HCT116 (cell line): ENCODE results near the gene ADAMTS4. TPM values are rescaled to one million over a fixed set of nuclear protein-coding genes. Genes with fewer than 3 reads are reported as not detected.

Experiments
- ATAC-seq: fragments of 200-7000 bp; cut with Tn5 transposase; 2 replicates; pipeline ENCODE4 v1.9.1; 2020; ENCODE audit warnings: mild to moderate bottlenecking, moderate library complexity
- BruUV-seq: library from RNA; stranded (reverse); fragments of 400-500 nt; replicated peaks from 2 replicates; lab custom pipeline; 2021; lab: Mats Ljungman, UMichigan
- CTCF ChIA-PET: fragments of 300-600 bp; sonication (Branson Sonifier 250); formaldehyde crosslinking; loops from one replicate; lab custom pipeline; 2021; ENCODE audit warnings: antibody characterized with exemption; lab: Charles Lee
- POLR2A ChIA-PET: fragments of 300-600, 350-600 bp; sonication (Branson Sonifier 250); formaldehyde crosslinking; loops from one replicate; lab custom pipeline; 2021; ENCODE audit warnings: antibody characterized with exemption; lab: Charles Lee
- RAD21 ChIA-PET, 2 experiments: fragments of 300-600 bp; sonication (Branson Sonifier 250); formaldehyde crosslinking; loops; one replicate each; lab custom pipeline; 2023; ENCODE audit warnings: low total read pairs in 2 of 2; ENCODE audit not compliant: uncharacterized antibody in 2 of 2, unreplicated experiment in 2 of 2, low non-redundant PET in 1 of 2; lab: Charles Lee
- DNase-seq: peaks from one replicate; pipeline ENCODE4 v3.0.0-alpha.2; 2010; ENCODE audit warnings: low read depth, low spot score
- H2AFZ ChIP-seq: fragments of 200-600 bp; shearing (Covaris generic), sonication (generic); 2 replicates; pipeline ENCODE4 v1.6.1; 2017; ENCODE audit warnings: low read depth, mixed run types, mixed read lengths, antibody characterized with exemption, low read length; ENCODE audit not compliant: poor library complexity, severe bottlenecking
- H3K27ac ChIP-seq: 2 replicates; pipeline ENCODE4 v1.5.1; 2012; ENCODE audit warnings: low read depth, low read length
- H3K27me3 ChIP-seq: fragments of 200-600 bp; sonication (generic); 2 replicates; pipeline ENCODE4 v1.6.1; 2016; ENCODE audit warnings: mixed run types, low read length, mixed read lengths; ENCODE audit not compliant: insufficient read depth
- H3K36me3 ChIP-seq, 2 experiments: fragments of 200-500 bp in 1 of 2; fragments of 200-600 bp in 1 of 2; sonication (Bioruptor generic) in 1 of 2; sonication (generic) in 1 of 2; 2 replicates each; pipeline versions ENCODE4 v1.5.1 to v1.6.1; 2014 to 2016; ENCODE audit warnings: low read length in 2 of 2, inconsistent platforms in 1 of 2, mixed read lengths in 1 of 2, mixed run types in 1 of 2; ENCODE audit not compliant: insufficient read depth in 2 of 2, control insufficient read depth in 1 of 2
- H3K4me1 ChIP-seq, 2 experiments: fragments of 200-600 bp in 1 of 2; sonication (generic) in 1 of 2; 2 replicates each; pipeline versions ENCODE4 v1.5.1 to v1.6.1; 2012 to 2017; ENCODE audit warnings: low read length in 2 of 2, inconsistent platforms in 1 of 2, mild to moderate bottlenecking in 1 of 2, mixed read lengths in 1 of 2, mixed run types in 1 of 2, moderate library complexity in 1 of 2; ENCODE audit not compliant: insufficient read depth in 2 of 2, control insufficient read depth in 1 of 2
- H3K4me2 ChIP-seq: fragments of 200-600 bp; sonication (generic); 2 replicates; pipeline ENCODE4 v1.6.1; 2017; ENCODE audit warnings: mixed run types, low read length, mixed read lengths
- H3K4me3 ChIP-seq, 2 experiments: fragments of 200-600 bp in 1 of 2; sonication (generic) in 1 of 2; replicated peaks in 1 of 2; 2 replicates each; pipeline ENCODE4 v1.5.1; 2011 to 2016; ENCODE audit warnings: low read length in 2 of 2, control low read depth in 1 of 2, low read depth in 1 of 2, mild to moderate bottlenecking in 1 of 2, mixed read lengths in 1 of 2, mixed run types in 1 of 2
- H3K79me2 ChIP-seq: fragments of 200-600 bp; sonication (generic); 2 replicates; pipeline ENCODE4 v1.6.1; 2017; ENCODE audit warnings: mild to moderate bottlenecking, mixed run types, low read length, moderate library complexity, mixed read lengths; ENCODE audit not compliant: insufficient read depth
- H3K9ac ChIP-seq: fragments of 200-600 bp; sonication (generic); 2 replicates; pipeline ENCODE4 v1.6.1; 2016; ENCODE audit warnings: low read length, mixed read lengths
- H3K9me2 ChIP-seq: fragments of 200-600 bp; sonication (generic), shearing (Covaris generic); 2 replicates; pipeline ENCODE4 v1.6.1; 2017; ENCODE audit warnings: mixed run types, mild to moderate bottlenecking, moderate library complexity; ENCODE audit not compliant: insufficient read depth
- H3K9me3 ChIP-seq, 2 experiments: fragments of 200-500 bp in 1 of 2; fragments of 200-600 bp in 1 of 2; sonication (Bioruptor generic) in 1 of 2; sonication (generic) in 1 of 2; 2 replicates each; pipeline ENCODE4 v1.6.1; 2014 to 2017; ENCODE audit warnings: low read length in 2 of 2, mixed read lengths in 2 of 2, inconsistent platforms in 1 of 2, low read depth in 1 of 2, mild to moderate bottlenecking in 1 of 2, mixed run types in 1 of 2, moderate library complexity in 1 of 2; ENCODE audit not compliant: control insufficient read depth in 1 of 2, insufficient read depth in 1 of 2
- H4K20me1 ChIP-seq: fragments of 200-600 bp; sonication (generic), shearing (Covaris generic); 2 replicates; pipeline ENCODE4 v1.6.1; 2017; ENCODE audit warnings: mixed run types, mild to moderate bottlenecking, moderate library complexity; ENCODE audit not compliant: insufficient read depth
- ATF3 ChIP-seq: IDR thresholded peaks from 2 replicates; pipeline ENCODE4 v1.6.1; 2012
- CBX3 ChIP-seq: IDR thresholded peaks from 2 replicates; pipeline ENCODE4 v1.6.1; 2012; ENCODE audit warnings: low read depth
- ELF1 ChIP-seq: IDR thresholded peaks from 2 replicates; pipeline ENCODE4 v1.6.1; 2012; ENCODE audit warnings: low read depth, borderline replicate concordance
- EZH2 ChIP-seq: fragments of 200-600 bp; sonication (generic); IDR thresholded peaks from 2 replicates; pipeline ENCODE4 v1.6.1; 2017; ENCODE audit warnings: antibody characterized with exemption, mixed run types
- EZH2phosphoT487 ChIP-seq: fragments of 200-600 bp; IDR thresholded peaks from 2 replicates; pipeline ENCODE4 v1.6.1; 2018; ENCODE audit warnings: antibody characterized with exemption, borderline replicate concordance
- POLR2A ChIP-seq: IDR thresholded peaks from 2 replicates; pipeline ENCODE4 v1.7.0; 2011; ENCODE audit warnings: borderline replicate concordance; ENCODE audit not compliant: insufficient read depth, insufficient read length; ENCODE audit errors: extremely low read depth
- POLR2AphosphoS5 ChIP-seq: IDR thresholded peaks from 2 replicates; pipeline ENCODE4 v1.6.1; 2011; ENCODE audit warnings: mild to moderate bottlenecking, low read depth, low read length, moderate library complexity
- REST ChIP-seq: IDR thresholded peaks from 2 replicates; pipeline ENCODE4 v1.6.1; 2012; ENCODE audit warnings: low read depth
- SIN3A ChIP-seq: IDR thresholded peaks from 2 replicates; pipeline ENCODE4 v1.6.1; 2012; ENCODE audit warnings: low read depth
- SRF ChIP-seq: IDR thresholded peaks from 2 replicates; pipeline ENCODE4 v1.6.1; 2012; ENCODE audit warnings: low read depth
- YY1 ChIP-seq: IDR thresholded peaks from 2 replicates; pipeline ENCODE4 v1.6.1; 2011; ENCODE audit warnings: low read length, low read depth, moderate library complexity, mild to moderate bottlenecking; ENCODE audit not compliant: insufficient replicate concordance; ENCODE audit errors: extremely low read depth
- ZBTB33 ChIP-seq: IDR thresholded peaks from 2 replicates; pipeline ENCODE4 v1.6.1; 2011; ENCODE audit warnings: mild to moderate bottlenecking, low read length, moderate library complexity; ENCODE audit not compliant: insufficient replicate concordance; ENCODE audit errors: extremely low read depth
- intact Hi-C: fragments of 100-400 bp; cut with micrococcal nuclease; formaldehyde crosslinking; loops from 2 replicates; pipeline ENCODE4 v1.10.0; 2022
- total RNA-seq: library from RNA; stranded (reverse); gene quantifications from one replicate; pipeline ENCODE4 v1.2.1, GENCODE V29; 2021; ENCODE audit not compliant: unreplicated experiment

Gene ADAMTS4
- total RNA-seq, 1 experiment from 2014 or later, result not detected

DNA sequence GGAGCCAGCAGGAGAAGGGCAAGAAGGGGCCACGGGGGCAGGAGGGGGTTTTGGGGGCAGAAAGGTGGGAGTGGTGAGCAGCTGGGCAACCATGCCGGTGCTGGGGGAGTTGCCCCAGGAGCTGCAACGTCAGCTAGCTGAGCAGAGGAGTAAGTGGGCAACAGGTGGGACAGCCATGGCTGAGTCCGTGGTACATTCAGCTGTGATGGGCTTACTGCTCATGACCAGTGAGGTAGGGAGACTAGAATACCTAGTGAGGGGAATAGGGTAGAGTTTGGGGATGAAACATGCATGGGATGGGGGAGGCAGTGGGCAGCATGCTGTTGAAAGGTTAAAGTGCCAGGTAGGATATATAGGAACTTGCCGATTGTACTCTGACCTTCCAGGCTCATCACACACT is 37.2 kb downstream of the ADAMTS4 start:
- BruUV-seq, result no TSS peak
- CTCF ChIA-PET, result no interaction called here
- no peak overlapping the region for H3K4me2 ChIP-seq

More for the DNA sequence above, 37.2 kb downstream of the ADAMTS4 start:
- DNase-seq (no peak), ATAC-seq (no peak)
- H3K9me2 ChIP-seq, result no peaks in the 10 kb centered on the region
- H3K36me3 ChIP-seq, result peaks cover 8 to 26% of the 10 kb centered on the region in 2 experiments; a peak in 2 of 4 replicates
- H3K9me3 ChIP-seq, result no peaks in the 10 kb centered on the region
- no peaks in the 10 kb centered on the region for H3K27me3 ChIP-seq
- no peak for TF ChIP-seq REST
- no peak for TF ChIP-seq EZH2phosphoT487
- no peak for TF ChIP-seq CBX3
- TF ChIP-seq POLR2AphosphoS5, result no peak
- no peak for TF ChIP-seq EZH2
- no peak for TF ChIP-seq SRF
- TF ChIP-seq ELF1, result no peak
- no peak for TF ChIP-seq ZBTB33
- no peak for TF ChIP-seq POLR2A
- TF ChIP-seq ATF3, result no peak
- TF ChIP-seq SIN3A, result no peak
- TF ChIP-seq YY1, result no peak
- intact Hi-C loops, result no loop called here
- ChIA-PET POLR2A (no interaction called here), RAD21 (no interaction called here)
- no peak overlapping the region for H2AFZ ChIP-seq
- H3K27ac ChIP-seq, result no peak overlapping the region
- no peaks in the 10 kb centered on the region for H4K20me1 ChIP-seq
- H3K79me2 ChIP-seq, result peaks cover 11% of the 10 kb centered on the region; the same call in 1 of the 2 replicates
- peaks cover 8 to 36% of the 10 kb centered on the region in 2 experiments; a peak in 3 of 4 replicates for H3K4me1 ChIP-seq
- H3K4me3 ChIP-seq, result no peak overlapping the region
- H3K9ac ChIP-seq, result no peak overlapping the region
